IPS-11a (cell line): ENCODE results near the gene ACOX3.
"Not testable (repeated sequence)": the region's sequence is repeated elsewhere in the genome, so short reads cannot be mapped to it uniquely, and the experiment has no call there.

Source experiments
- H3K4me3 ChIP-seq: one replicate; pipeline ENCODE4 v1.5.1; 2013; ENCODE audit warnings: low read depth, low read length, control low read depth

The ACOX3 gene

DNA sequence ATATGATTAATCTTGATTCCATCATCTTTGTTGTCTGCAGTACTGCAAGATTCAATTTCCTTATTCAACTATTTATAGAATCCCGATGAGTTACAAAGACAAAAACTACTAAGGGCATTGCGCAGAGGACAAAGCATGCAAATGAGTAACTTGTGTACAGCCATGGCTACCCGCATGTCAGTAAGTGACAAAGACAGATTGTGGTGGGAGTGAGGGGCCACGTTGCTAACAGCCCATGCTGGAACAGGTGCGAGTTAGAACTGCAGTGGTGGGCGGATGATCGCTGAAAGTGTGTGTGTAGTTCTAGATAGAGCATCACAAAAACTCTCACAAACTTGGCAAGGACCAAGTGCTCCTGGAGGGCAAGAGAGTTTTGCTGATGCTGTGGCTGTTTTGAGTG lies 49.5 kb downstream of the ACOX3 start:
- no peak overlapping the region for H3K4me3 ChIP-seq

DNA sequence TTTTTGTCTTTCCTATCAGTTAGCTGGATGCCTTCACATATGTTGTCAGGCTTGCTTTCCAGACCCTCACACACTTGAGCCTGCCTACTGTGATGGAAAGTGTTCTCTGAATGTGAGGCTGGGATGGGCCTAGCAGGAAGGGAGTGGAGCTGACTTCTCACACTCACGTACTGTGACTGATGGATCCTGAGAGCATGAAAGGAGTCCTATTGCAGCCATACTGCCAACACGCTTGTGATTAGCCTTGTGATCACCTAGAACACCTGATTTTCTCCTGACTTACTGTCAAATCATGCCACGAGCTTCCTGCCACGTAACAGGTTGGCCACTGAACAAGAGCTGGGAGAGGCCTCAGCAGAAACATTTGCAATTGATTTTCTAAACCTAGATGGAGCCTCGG lies 49.9 kb downstream of the ACOX3 start:
- no peak overlapping the region for H3K4me3 ChIP-seq

DNA sequence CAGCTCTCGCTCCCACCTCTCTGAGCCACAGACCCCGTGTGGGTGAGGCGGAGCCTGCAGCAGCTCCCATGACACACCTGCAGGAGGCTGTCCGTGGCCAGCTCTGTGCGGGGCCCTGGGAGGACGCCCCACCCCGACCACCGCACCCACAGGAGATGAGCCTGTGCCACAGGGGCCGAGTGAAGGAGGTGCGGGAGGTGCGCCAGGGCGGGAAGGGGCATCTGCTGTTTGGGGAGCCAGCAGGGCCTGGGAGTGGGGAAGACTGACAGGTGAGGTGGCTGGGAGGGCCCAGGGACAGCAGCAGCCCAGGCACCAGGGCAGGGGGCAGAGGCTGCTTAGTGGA lies 52.0 kb downstream of the ACOX3 start:
- H3K4me3 ChIP-seq: no peak overlapping the region

DNA sequence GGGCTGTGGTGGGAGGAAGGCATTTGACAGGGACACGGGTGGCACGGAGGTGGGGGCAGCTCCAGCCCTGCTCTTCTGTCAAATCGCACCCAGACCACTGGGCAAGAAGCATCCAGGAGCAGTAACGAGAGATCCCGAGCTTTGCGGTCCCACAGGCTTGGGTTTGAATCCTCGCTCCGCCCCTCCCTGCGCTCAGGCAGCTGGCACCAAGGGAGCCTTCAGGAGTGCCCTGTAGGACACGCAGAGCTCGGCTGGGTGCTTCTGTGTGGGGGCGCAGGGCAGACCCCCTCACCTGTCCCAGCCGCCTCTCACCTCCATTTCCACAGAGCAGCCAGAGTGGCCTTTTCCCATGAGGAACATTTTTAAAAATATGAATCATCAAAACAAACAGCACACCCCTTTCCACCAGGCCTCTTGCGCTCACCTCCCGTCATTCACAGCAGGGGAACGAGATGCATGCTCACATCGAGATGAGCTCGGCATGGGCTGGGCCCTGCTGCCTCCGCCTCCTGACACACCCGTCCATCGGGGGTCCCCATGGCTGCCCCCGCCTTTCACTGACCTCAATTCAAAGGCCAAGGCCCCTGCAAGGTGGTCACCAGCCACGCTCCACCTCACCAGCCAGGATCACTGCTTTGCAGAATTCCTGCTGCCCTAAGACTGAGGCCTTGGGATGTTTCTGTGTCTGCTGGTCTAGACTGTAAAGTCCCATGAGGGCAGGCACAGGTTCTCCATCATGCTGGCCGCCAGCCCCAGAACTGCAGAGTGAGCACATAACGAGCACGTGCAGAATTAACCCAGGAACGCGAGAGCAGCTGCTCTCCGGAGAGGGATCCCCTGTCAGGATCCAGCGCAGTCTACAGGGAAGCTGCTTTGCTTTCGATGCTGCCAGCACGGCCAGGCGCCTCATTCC lies 52.7 kb downstream of the ACOX3 start:
- no peak overlapping the region for H3K4me3 ChIP-seq

DNA sequence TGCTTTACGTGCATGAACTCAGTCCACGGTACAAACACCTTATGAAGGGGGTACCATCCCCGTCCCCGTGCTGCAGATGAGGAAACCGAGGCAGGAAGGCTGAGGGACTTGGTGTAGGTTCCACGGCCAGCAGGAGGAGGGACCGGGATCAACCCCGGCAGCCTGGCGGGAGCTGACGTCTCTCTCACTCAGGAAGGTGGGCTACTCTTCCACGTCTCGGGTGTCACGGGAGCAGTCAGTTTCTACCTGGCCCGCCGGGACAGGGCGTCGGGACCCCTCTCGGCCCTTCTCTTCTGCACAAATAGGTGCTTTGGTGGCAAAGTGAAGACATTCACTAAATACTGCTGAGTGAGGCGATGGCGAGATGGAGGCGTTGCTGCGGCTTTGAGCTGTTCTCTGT lies 53.3 kb downstream of the ACOX3 start:
- no peak overlapping the region for H3K4me3 ChIP-seq

DNA sequence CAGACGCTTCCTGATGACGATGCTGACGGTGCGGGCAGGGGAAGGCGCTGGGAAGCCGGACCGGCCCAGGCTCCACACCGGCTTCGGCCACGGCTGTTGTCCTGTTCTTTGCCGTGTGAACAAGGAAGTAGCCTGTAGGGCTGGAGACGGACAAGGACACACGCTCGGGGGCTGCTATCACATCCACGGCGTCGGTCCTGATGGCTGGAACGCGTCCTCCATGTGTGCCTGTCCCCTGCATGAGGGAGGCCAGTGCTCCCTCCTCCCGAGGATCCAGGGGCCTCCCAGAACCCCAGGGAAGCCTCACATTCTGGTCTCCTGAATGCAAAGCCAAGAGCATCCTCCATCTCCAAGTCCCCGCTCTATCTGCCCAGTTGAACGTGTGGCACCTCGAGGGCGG lies 53.8 kb downstream of the ACOX3 start:
- H3K4me3 ChIP-seq: no peak overlapping the region

DNA sequence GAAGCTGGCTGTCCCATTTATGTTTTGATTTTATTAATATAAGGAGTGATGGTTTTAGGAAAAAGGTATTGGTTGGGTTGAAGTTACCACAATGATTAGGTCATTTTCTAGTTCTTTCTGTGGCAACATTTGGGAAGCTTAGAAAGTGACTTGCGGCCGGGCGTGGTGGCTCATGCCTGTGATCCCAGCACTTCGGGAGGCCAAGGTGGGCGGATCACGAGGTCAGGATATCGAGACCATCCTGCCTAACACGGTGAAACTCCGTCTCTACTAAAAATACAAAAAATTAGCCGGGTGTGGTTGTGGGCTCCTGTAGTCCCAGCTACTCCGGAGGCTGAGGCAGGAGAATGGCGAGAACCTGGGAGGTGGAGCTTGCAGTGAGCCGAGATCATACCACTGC lies 54.4 kb downstream of the ACOX3 start:
- not testable (repeated sequence) for H3K4me3 ChIP-seq

DNA sequence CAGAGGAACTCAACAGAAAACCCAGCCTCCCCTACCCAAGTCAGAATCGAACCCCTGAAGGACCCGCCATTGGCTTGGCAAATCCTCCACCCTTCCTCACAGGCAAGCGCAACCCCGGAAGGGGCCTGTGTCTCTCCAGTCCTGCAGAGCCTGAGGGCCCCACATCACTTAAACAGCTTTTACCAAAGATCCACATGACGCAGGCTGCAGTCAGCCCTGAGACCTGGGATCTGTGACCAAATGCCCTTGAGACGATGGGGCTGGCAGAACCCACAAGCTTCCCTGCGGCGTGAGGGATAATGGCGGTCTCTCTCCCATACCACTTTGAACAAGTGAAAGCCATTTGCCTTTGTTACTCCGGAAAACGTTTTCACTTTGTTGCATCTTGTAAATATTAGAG lies 54.9 kb downstream of the ACOX3 start:
- H3K4me3 ChIP-seq: no peak overlapping the region

DNA sequence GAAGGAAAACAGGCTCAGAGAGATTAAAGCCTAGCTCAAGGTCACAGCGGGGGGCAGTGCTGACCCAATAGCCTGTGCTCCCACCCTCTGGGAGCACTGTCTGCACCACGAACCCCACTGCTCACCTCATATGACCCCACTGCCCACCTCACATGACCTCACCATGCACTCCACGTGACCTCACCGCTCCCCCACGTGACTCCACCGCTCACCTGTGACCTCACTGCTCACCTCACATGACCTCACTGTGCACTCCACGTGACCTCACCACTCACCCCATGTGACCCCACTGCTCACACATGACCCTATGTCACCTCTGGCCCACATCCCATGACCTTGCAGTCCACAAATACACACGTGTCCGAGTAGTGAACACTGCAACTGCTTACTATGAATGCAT lies 55.4 kb downstream of the ACOX3 start:
- no peak overlapping the region for H3K4me3 ChIP-seq

DNA sequence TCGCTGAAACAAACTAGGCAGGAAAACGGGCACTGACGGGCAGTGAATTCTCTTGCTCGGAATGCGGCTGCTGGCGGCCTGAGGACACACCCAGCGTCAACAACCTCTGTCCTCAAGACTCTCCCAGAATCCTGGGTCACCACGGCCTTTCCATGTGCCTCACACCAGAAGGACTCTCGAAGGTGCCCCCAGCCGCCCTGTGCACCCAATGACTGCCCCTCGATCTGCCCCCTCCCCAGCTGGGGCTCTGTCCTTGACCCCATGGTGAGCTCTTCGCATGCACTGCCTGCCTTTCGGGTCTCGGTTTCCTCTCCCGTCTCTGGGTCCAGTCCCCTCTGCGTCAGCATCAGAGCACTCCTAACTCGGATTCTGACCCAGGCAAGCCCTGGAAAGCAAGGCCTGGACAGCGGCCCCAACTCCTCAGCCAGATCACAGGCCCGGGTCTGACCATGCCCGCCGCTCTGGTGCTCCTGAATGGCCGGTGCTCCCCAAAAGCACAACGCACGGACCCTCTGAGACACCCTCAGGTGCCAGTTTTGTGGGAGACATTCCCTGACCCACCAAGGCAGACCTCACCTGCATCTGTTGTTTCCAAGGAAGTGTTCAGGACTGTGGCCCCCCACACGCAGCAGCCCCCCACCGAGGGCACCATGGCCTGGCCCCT lies 56.0 kb downstream of the ACOX3 start:
- no peak overlapping the region for H3K4me3 ChIP-seq

DNA sequence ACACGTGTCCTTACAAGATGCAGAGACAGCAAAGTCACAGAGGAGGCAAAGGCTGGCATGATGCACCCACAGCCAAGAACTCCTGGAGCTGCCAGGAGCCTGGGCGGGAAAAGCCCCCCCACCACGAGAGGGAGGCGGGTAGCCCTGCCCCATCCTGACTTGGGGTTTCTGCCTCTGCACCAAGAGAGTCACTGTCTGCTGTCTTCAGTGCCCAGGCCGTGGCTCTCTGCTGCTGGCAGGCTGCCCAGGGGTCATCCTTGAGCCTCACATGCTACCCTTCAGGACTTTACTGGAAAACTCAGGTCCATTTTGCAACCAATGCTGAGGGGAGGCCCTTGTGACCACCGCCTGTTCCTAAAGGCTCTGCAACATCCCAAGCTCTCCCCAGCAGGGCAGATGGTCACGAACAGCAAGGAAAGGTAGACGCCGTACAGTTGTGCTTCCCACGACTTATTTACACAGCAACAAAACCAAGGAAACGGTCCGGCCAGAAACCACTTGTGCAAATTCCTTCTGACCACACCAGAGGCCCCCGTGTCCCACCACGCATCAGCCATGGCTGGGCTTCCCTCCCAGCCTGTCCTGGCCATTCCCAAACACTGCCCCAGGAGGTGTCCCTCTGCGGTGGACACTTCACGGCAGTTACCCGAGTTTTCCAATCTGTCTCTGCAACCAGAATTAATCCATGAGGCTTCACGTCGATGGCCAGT lies 56.9 kb downstream of the ACOX3 start:
- H3K4me3 ChIP-seq: no peak overlapping the region

DNA sequence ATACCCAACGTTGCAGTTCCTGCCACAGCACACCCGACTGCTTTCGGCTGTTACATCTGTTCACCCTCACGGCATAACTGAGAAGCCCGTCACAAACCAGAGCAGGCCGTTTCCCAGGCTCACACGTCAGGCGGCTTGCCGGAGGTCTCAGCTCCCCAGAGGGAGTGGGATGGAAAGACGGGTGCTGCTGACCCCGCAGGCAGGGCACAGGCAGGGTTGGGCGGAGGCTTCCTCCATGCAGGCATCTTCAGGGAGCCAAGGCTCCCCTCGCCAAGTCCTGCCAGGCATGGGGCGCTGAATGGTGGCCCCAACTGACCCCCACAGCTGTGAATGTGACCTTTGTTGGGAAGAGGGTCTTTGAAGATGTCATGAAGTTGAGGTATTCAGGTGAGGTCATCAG lies 57.5 kb downstream of the ACOX3 start:
- H3K4me3 ChIP-seq: no peak overlapping the region

DNA sequence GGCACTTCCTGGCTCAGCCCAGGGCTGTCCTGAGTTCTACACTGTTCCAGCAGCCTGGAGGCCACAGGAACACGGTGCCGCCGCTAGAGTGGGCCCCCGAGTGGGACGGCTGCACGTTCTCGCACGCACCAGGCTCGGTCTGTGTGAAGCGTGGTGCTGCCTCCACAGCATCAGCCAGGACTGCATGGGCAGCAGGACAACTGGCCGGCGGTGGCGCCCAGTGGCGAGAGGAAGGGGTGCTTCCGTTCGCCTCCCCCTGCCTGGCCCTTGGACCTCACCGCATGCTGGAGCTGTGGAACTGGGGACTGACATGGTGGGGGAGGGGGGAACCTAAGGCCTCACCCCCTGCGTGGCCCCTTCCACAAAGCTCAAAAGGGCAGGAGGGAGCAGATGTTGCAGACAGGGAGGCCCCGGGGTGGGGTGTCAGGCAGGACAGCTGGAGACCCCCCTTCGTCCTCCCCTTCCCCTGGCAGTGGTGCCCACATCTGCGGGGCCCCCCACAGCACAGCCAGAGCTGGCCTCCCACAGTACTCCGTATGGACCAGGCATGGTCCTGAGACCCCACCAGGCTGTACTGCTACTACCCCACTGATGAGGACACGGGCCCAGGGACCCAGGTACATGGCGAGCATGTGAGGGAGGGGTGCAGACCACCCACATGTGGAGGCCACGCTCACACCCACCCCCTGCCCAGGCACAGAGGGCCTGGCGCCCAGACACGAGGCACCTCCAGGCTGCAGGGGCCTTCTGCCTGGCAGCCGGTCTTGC lies 58.5 kb downstream of the ACOX3 start:
- H3K4me3 ChIP-seq: no peak overlapping the region

DNA sequence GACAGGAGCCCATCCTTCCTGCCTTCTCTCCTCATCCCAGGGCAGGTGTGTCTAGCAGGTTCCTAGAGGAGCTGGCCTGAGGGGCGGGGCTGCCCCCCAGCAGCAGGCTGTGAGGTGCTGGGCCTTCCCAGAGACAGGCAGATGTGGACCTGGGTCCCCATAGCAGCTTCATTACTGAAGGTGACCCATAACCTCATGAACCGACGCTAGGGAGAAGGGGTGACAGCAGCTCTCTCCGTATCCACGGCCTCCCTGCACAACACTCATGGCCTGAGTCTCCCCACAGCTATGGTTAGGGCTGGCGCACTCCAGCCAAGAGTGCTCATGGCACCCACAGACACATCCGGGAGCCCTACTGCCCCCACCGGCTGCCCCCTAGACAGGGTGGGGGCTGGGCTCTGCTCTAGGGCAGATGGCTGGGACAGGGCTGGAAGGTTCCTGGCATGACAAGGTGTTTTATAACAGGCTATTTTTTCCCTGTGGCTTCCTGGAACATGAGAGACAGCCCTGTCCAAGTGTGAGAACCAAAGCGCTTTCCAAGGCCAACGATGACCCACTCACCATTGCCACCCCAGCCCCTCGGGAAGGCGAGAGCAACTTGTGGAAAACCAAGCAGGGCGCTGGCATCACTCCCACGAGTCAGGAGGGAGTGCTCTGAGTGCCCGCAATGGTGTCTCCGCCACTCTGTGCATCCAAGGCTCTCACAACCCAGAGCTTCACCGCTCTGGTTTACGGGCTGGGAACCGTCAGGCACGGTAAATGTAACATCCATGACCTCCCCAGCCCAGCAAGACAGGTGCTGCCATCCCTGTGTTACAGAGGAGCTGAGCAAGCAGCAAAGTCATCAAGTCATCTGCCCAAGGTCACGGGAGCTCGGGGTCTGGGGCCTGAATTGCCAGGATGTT lies 59.8 kb downstream of the ACOX3 start:
- H3K4me3 ChIP-seq: no peak overlapping the region

DNA sequence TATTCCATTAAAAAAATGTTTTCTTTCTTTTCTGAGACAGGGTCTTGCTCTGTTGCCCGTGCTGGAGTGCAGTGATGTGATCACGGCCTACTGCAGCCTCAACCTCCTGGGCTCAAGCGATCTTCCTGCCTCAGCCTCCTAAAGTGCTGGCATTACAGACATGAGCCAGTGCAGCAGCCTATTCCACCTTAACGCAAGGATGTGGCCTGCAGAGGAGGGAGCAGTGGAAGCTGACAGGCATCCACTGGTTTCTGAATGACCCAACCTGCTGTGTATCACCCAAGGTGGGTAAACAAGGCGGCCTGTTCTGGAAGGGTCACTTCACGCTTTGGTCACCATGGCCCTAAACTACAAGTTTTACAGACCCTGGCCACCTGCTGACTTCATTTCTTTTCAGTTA lies 60.8 kb downstream of the ACOX3 start:
- no peak overlapping the region for H3K4me3 ChIP-seq

DNA sequence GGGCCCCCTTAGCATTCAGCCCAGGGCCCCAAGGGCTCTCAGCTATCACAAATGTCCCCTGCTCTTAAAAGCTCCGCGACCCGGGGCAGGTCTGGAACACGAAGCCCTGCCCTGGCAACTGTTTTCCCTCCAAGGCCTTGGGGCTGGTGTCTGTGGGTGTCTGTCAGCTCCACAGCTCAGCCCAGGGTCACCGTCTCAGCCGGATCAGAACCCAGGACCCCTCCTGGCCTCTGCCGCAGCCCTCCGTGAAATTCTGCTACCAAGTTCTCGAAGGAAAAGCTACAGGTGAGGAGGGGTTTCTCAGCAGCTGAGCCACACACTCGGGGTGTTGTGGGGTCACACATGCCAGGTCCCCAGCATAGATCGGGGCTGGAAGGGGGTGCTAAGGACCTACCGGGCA lies 61.2 kb downstream of the ACOX3 start:
- no peak overlapping the region for H3K4me3 ChIP-seq

DNA sequence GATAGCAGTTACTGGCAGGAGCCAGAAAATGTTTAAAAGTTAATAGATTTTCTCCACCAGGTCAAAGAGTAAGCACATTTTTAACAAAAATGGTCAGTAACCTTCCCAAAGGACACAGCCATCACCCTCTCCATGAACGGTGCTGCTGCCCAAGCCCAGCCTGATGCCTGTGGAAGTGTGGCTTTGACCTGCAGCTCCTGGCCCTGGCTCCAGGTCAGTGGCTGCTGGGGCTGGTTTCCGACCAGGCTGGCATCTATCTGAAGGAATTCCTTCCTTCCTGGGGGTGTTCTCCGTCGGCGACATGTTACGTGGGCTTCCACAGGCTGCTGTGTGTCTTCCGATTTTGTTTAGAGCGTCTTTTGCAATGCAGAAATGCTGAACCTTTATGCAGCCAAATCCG lies 61.7 kb downstream of the ACOX3 start:
- H3K4me3 ChIP-seq: no peak overlapping the region

DNA sequence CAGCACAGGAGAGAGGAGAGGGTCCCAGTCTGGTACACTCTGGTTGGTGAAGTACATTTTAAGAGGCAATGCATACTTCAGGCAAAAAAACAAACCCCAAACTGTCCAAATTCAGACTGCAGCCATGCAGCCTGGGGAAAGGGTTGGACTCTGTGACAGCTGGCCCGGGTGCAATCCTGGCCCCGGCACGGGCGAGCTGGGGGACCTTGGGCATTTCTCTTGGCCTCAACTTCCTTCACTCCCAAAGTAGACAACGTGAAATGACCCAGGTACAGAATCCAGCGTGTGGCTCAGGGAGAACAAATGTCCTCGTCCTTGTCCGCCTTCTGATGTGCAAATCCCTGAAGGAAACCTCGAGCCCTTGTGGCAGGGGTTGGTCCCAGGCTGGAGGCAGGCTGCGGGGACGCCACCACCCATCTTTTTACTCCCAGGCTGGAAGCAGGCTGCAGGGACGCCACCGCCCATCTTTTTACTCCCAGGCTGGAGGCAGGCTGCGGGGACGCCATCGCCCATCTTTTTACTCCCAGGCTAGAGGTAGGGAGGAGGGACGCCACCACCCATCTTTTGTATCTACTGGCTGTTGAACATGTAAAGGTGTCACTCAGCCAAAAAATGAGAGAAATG lies 62.3 kb downstream of the ACOX3 start:
- H3K4me3 ChIP-seq: no peak overlapping the region

DNA sequence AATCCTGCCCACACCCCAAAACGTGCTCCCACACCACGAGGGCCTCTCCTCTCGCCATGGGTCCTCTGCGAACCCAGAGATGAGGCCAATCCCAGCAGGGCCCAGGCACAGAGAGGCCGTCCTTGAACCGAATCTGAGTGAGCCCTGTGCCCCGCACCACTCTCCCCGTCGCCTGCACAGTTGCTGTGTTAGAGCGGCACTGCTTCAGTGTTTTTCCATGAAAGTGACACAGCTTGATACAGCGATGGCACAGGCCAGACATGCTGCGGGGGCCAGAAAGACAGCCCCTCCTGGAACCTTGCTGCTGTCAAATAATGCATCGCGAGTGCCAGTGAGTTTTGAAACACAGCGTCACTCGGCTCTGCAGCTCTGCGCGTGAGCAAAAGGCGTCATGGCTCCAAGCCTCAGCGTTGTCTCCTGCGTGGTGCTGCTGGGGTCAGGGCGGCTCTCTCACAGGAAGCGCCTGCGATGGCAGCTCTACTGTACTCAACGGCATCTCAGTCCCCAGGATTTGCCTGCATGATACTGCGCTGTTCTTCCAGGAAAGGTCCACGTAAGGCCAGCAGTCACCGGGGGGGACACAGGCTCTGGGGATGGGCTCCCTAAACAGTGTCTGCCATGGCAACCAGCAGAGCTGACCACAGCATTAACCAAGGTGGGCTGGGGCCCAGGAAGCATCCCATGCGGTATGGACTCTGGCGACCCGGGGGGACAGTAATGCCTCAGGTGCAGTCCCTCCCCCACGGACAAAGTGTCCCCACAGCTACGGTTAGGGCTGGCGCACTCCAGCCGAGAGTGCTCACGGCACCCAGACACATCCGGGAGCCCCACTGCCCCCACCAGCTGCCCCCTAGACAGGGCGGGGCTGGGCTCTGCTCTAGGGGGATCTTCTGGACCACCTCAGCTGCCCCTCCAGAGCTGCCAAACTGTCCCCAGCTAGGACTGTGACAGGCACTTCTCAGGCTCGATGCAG lies 63.1 kb downstream of the ACOX3 start:
- no peak overlapping the region for H3K4me3 ChIP-seq
